Fibroblast of lung (primary cell): ENCODE results near the gene ANO4. TPM values are rescaled to one million over a fixed set of nuclear protein-coding genes. Genes with fewer than 3 reads are reported as not detected.

Experiments
- DNase-seq, 2 donors: peaks; one replicate each; pipeline versions ENCODE4 v3.0.0 to v3.0.0-alpha.2; 2010; ENCODE audit warnings: low read depth in 2 of 2
- H2AFZ ChIP-seq: 2 replicates; pipeline ENCODE4 v1.5.1; 2012; ENCODE audit warnings: low read length, control low read depth, inconsistent platforms
- H3K27ac ChIP-seq: 2 replicates; pipeline ENCODE4 v1.5.1; 2011; ENCODE audit warnings: low read length, control low read depth; ENCODE audit not compliant: insufficient read depth
- H3K27me3 ChIP-seq: 2 replicates; pipeline ENCODE4 v1.5.1; 2011; ENCODE audit warnings: mild to moderate bottlenecking, low read length; ENCODE audit not compliant: control insufficient read depth, insufficient read depth
- H3K36me3 ChIP-seq: 2 replicates; pipeline ENCODE4 v1.5.1; 2011; ENCODE audit warnings: low read length; ENCODE audit not compliant: control insufficient read depth, insufficient read depth
- H3K4me1 ChIP-seq: 2 replicates; pipeline ENCODE4 v1.5.1; 2011; ENCODE audit warnings: low read length; ENCODE audit not compliant: control insufficient read depth, insufficient read depth; ENCODE audit errors: extremely low read depth
- H3K4me2 ChIP-seq: 2 replicates; pipeline ENCODE4 v1.5.1; 2011; ENCODE audit warnings: low read length, control low read depth; ENCODE audit not compliant: insufficient read depth; ENCODE audit errors: extremely low read depth
- H3K4me3 ChIP-seq, 4 experiments: fragments of 200-600 bp in 1 of 4; sonication (generic) in 1 of 4; replicated peaks in 1 of 4; 2 replicates each; pipeline ENCODE4 v1.5.1; 2011 to 2016; ENCODE audit warnings: low read length in 4 of 4, low read depth in 3 of 4, mild to moderate bottlenecking in 3 of 4, control low read depth in 2 of 4, inconsistent platforms in 1 of 4, mixed read lengths in 1 of 4; ENCODE audit not compliant: insufficient read depth in 1 of 4; ENCODE audit errors: control extremely low read depth in 1 of 4
- H3K79me2 ChIP-seq: 2 replicates; pipeline ENCODE4 v1.5.1; 2012; ENCODE audit warnings: mild to moderate bottlenecking, low read length, inconsistent platforms; ENCODE audit not compliant: control insufficient read depth, insufficient read depth
- H3K9ac ChIP-seq: 2 replicates; pipeline ENCODE4 v1.5.1; 2011; ENCODE audit warnings: mild to moderate bottlenecking, low read length, control low read depth; ENCODE audit not compliant: insufficient read depth
- H3K9me3 ChIP-seq: 2 replicates; pipeline ENCODE4 v1.5.1; 2012; ENCODE audit warnings: low read depth, low read length; ENCODE audit not compliant: control insufficient read depth, insufficient read depth
- H4K20me1 ChIP-seq: 2 replicates; pipeline ENCODE4 v1.5.1; 2011; ENCODE audit warnings: low read length; ENCODE audit not compliant: control insufficient read depth, insufficient read depth; ENCODE audit errors: extremely low read depth
- CTCF ChIP-seq, 2 donors: IDR thresholded peaks in 1 of 2; conservative IDR thresholded peaks in 1 of 2; 1 replicate in 1 of 2; 2 replicates in 1 of 2; pipeline ENCODE4 v1.5.1; 2011 to 2012; ENCODE audit warnings: low read length in 2 of 2, control low read depth in 1 of 2, inconsistent platforms in 1 of 2, low read depth in 1 of 2, mild to moderate bottlenecking in 1 of 2
- EZH2 ChIP-seq: IDR thresholded peaks from 2 replicates; pipeline ENCODE4 v1.5.1; 2012; ENCODE audit warnings: low read length, control low read depth, mild to moderate bottlenecking; ENCODE audit errors: missing control alignments
- polyA plus RNA-seq, 2 donors: library from polyadenylated mRNA; depleted of rRNA in 1 of 2; stranded (reverse) in 1 of 2; unstranded in 1 of 2; fragments of >200 nt; gene quantifications; 2 replicates each; pipeline ENCODE4 v1.2.1, GENCODE V29; 2011 to 2012; ENCODE audit warnings: missing spikeins in 1 of 2
- total RNA-seq: library from RNA; depleted of rRNA; stranded (reverse); fragments of >200 nt; gene quantifications from 2 replicates; pipeline ENCODE4 v1.2.1, GENCODE V29; 2014

The ANO4 gene
- total and polyA plus RNA-seq, 2 donors (not counting 1 experiment from before 2014, with no cell fraction given), result 11.7 to 42.3 TPM

- no peaks in the 10 kb centered on the region for H3K4me1 ChIP-seq
- DNase-seq, result no peak
- TF ChIP-seq CTCF (conservative IDR thresholded peaks at IDR 0.05 in 1 of 2, IDR thresholded peaks at IDR 0.05 in 1 of 2; ENCODE audit: low read depth in 1 of 2, low read length in 2 of 2), result no peak
- no peak for TF ChIP-seq EZH2
- no peaks in the 10 kb centered on the region for H3K36me3 ChIP-seq
- H3K9ac ChIP-seq, result no peak overlapping the region
- H3K4me3 ChIP-seq, result no peak overlapping the region
- H3K9me3 ChIP-seq, result no peaks in the 10 kb centered on the region
- H2AFZ ChIP-seq, result no peak overlapping the region
- H3K79me2 ChIP-seq, result no peaks in the 10 kb centered on the region
- no peak overlapping the region for H3K27ac ChIP-seq
- no peaks in the 10 kb centered on the region for H4K20me1 ChIP-seq
- H3K27me3 ChIP-seq, result no peaks in the 10 kb centered on the region
- no peak overlapping the region for H3K4me2 ChIP-seq
These were observed 247.6 kb downstream of the ANO4 start for GRCh38 chr12:101042211-101042610.

GRCh38 chr12:101044512-101045059 lies 250.0 kb downstream of the ANO4 start:
- Histone ChIP-seq H3K9ac (no peak overlapping the region), H3K27me3 (no peaks in the 10 kb centered on the region), H3K4me3 (no peak overlapping the region), H3K36me3 (no peaks in the 10 kb centered on the region), H4K20me1 (no peaks in the 10 kb centered on the region), H3K9me3 (no peaks in the 10 kb centered on the region), H3K4me1 (no peaks in the 10 kb centered on the region), H2AFZ (no peak overlapping the region), H3K79me2 (no peaks in the 10 kb centered on the region), H3K27ac (no peak overlapping the region), H3K4me2 (no peak overlapping the region)
- peak in 1 of 2 donors; percentile 40 for DNase-seq
- TF ChIP-seq CTCF (conservative IDR thresholded peaks at IDR 0.05 in 1 of 2, IDR thresholded peaks at IDR 0.05 in 1 of 2; ENCODE audit: low read depth in 1 of 2, low read length in 2 of 2) (no peak), EZH2 (no peak)

- H3K9me3 ChIP-seq, result no peaks in the 10 kb centered on the region
- DNase-seq, result peak in 1 of 2 donors; percentile 62
- H3K4me2 ChIP-seq, result no peak overlapping the region
- no peaks in the 10 kb centered on the region for H3K4me1 ChIP-seq
- no peaks in the 10 kb centered on the region for H4K20me1 ChIP-seq
- no peak overlapping the region for H3K4me3 ChIP-seq
- no peaks in the 10 kb centered on the region for H3K36me3 ChIP-seq
- H3K27me3 ChIP-seq, result no peaks in the 10 kb centered on the region
- no peaks in the 10 kb centered on the region for H3K79me2 ChIP-seq
- TF ChIP-seq CTCF (conservative IDR thresholded peaks at IDR 0.05 in 1 of 2, IDR thresholded peaks at IDR 0.05 in 1 of 2; ENCODE audit: low read depth in 1 of 2, low read length in 2 of 2) (no peak), EZH2 (no peak)
- no peak overlapping the region for H3K9ac ChIP-seq
- no peak overlapping the region for H2AFZ ChIP-seq
- no peak overlapping the region for H3K27ac ChIP-seq
These were observed 251.2 kb downstream of the ANO4 start for GRCh38 chr12:101045486-101046464.
